H1 (cell line): ENCODE results near the gene SBSN. TPM values are rescaled to one million over a fixed set of nuclear protein-coding genes. Genes with fewer than 3 reads are reported as not detected.
A peak's percentile ranks its signal among the peaks of the same experiment; 100 is the strongest.

Experiments
- CTCF ChIA-PET: fragments of 300-600 bp; sonication (Branson Sonifier 250); formaldehyde crosslinking; loops from one replicate; lab custom pipeline; 2021; ENCODE audit not compliant: partially characterized antibody; lab: Charles Lee
- POLR2A ChIA-PET: fragments of 300-600 bp; sonication (Branson Sonifier 250); formaldehyde crosslinking; loops from one replicate; lab custom pipeline; 2021; ENCODE audit warnings: inconsistent platforms; ENCODE audit not compliant: partially characterized antibody; lab: Charles Lee
- DNase-seq, 2 experiments: peaks; one replicate each; pipeline versions ENCODE4 v3.0.0 to v3.0.0-alpha.2; 2010 to 2022; ENCODE audit warnings: low spot score in 2 of 2, low read depth in 1 of 2, mixed read lengths in 1 of 2
- FAIRE-seq: peaks from 2 replicates; lab custom pipeline; 2011; peaks lifted over from hg19 to GRCh38; lab: Jason Lieb, UNC
- H2AFZ ChIP-seq: 2 replicates; pipeline ENCODE4 v1.8.1; 2012; ENCODE audit warnings: low read length, inconsistent platforms
- H2AK5ac ChIP-seq: 2 replicates; pipeline ENCODE4 v1.6.1; 2013; ENCODE audit warnings: low read depth, low read length
- H2BK120ac ChIP-seq: replicated peaks from 2 replicates; pipeline ENCODE3; 2013; ENCODE audit warnings: low read depth, low read length, inconsistent platforms
- H2BK12ac ChIP-seq: 2 replicates; pipeline ENCODE4 v1.6.1; 2013; ENCODE audit warnings: low read depth, low read length
- H2BK15ac ChIP-seq: 2 replicates; pipeline ENCODE4 v1.6.1; 2013; ENCODE audit warnings: low read length
- H2BK20ac ChIP-seq: 2 replicates; pipeline ENCODE4 v1.6.1; 2013; ENCODE audit warnings: low read length
- H2BK5ac ChIP-seq: 2 replicates; pipeline ENCODE4 v1.6.1; 2013; ENCODE audit warnings: low read depth, low read length
- H3K14ac ChIP-seq: 2 replicates; pipeline ENCODE4 v1.6.1; 2013; ENCODE audit warnings: inconsistent platforms; ENCODE audit not compliant: insufficient read length
- H3K18ac ChIP-seq: 2 replicates; pipeline ENCODE4 v1.6.1; 2013; ENCODE audit warnings: low read length; ENCODE audit errors: extremely low read depth
- H3K23ac ChIP-seq: 2 replicates; pipeline ENCODE4 v1.6.1; 2013; ENCODE audit warnings: inconsistent platforms; ENCODE audit not compliant: insufficient read length
- H3K23me2 ChIP-seq: 2 replicates; pipeline ENCODE4 v1.6.1; 2013; ENCODE audit warnings: low read depth, low read length
- H3K27ac ChIP-seq: 2 replicates; pipeline ENCODE4 v1.6.1; 2011; ENCODE audit warnings: low read depth, low read length, inconsistent platforms
- H3K27me3 ChIP-seq, 4 experiments: replicated peaks in 1 of 4; 1 replicate in 1 of 4; 2 replicates in 3 of 4; pipeline versions ENCODE4 v1.6.1 to v1.8.1; 2011 to 2013; ENCODE audit warnings: low read length in 3 of 4, mild to moderate bottlenecking in 3 of 4, inconsistent platforms in 2 of 4, mixed read lengths in 2 of 4, moderate library complexity in 1 of 4; ENCODE audit not compliant: control insufficient read depth in 3 of 4, insufficient read depth in 3 of 4; ENCODE audit errors: extremely low read depth in 1 of 4
- H3K36me3 ChIP-seq, 4 experiments: 2 replicates each; pipeline versions ENCODE4 v1.6.1 to v1.8.1; 2011 to 2013; ENCODE audit warnings: mild to moderate bottlenecking in 4 of 4, low read length in 3 of 4, moderate library complexity in 2 of 4, control low read depth in 1 of 4, inconsistent platforms in 1 of 4; ENCODE audit not compliant: insufficient read depth in 4 of 4, control insufficient read depth in 2 of 4
- H3K4ac ChIP-seq: replicated peaks from 2 replicates; pipeline ENCODE3; 2013; ENCODE audit warnings: low read length, low read depth, mixed read lengths, inconsistent platforms; ENCODE audit not compliant: insufficient read length
- H3K4me1 ChIP-seq, 4 experiments: replicated peaks in 1 of 4; 1 replicate in 1 of 4; 2 replicates in 3 of 4; pipeline versions ENCODE4 v1.6.1 to v1.8.1; 2011 to 2013; ENCODE audit warnings: low read length in 3 of 4, inconsistent platforms in 2 of 4, mixed read lengths in 1 of 4; ENCODE audit not compliant: insufficient read depth in 4 of 4, control insufficient read depth in 3 of 4
- H3K4me2 ChIP-seq, 2 experiments: 2 replicates each; pipeline versions ENCODE4 v1.6.1 to v1.8.1; 2011 to 2013; ENCODE audit warnings: low read depth in 2 of 2, low read length in 2 of 2, control low read depth in 1 of 2, inconsistent platforms in 1 of 2, mild to moderate bottlenecking in 1 of 2; ENCODE audit not compliant: insufficient read depth in 1 of 2
- H3K4me3 ChIP-seq, 4 experiments: fragments of 200-600, 300-600 bp in 1 of 4; sonication (generic), shearing (Covaris generic), sonication (Bioruptor Twin) in 1 of 4; 2 replicates each; pipeline versions ENCODE4 v1.5.1 to v1.8.1; 2011 to 2016; ENCODE audit warnings: low read length in 4 of 4, low read depth in 3 of 4, control low read depth in 2 of 4, inconsistent platforms in 2 of 4, mild to moderate bottlenecking in 2 of 4, mixed read lengths in 1 of 4, moderate library complexity in 1 of 4; ENCODE audit not compliant: insufficient read depth in 2 of 4; ENCODE audit errors: extremely low read depth in 1 of 4
- H3K56ac ChIP-seq: replicated peaks from 2 replicates; pipeline ENCODE3; 2013; ENCODE audit warnings: low read depth, mild to moderate bottlenecking, mixed read lengths, low read length, inconsistent platforms; ENCODE audit not compliant: insufficient read length
- H3K79me1 ChIP-seq: 2 replicates; pipeline ENCODE4 v1.6.1; 2013; ENCODE audit warnings: low read depth, low read length, control low read depth
- H3K79me2 ChIP-seq, 2 experiments: 2 replicates each; pipeline versions ENCODE4 v1.6.1 to v1.8.1; 2012 to 2013; ENCODE audit warnings: low read length in 2 of 2, mild to moderate bottlenecking in 2 of 2, inconsistent platforms in 1 of 2; ENCODE audit not compliant: insufficient read depth in 2 of 2, control insufficient read depth in 1 of 2
- H3K9ac ChIP-seq, 4 experiments: replicated peaks in 1 of 4; 1 replicate in 1 of 4; 2 replicates in 3 of 4; pipeline versions ENCODE4 v1.6.1 to v1.8.1; 2011 to 2013; ENCODE audit warnings: low read depth in 3 of 4, low read length in 3 of 4, control low read depth in 2 of 4, mild to moderate bottlenecking in 2 of 4, moderate library complexity in 2 of 4, inconsistent platforms in 1 of 4; ENCODE audit errors: extremely low read depth in 1 of 4
- H3K9me3 ChIP-seq, 2 experiments: 2 replicates each; pipeline versions ENCODE4 v1.6.1 to v1.8.1; 2012 to 2013; ENCODE audit warnings: mild to moderate bottlenecking in 2 of 2, moderate library complexity in 2 of 2, control low read depth in 1 of 2, inconsistent platforms in 1 of 2, low read depth in 1 of 2, low read length in 1 of 2, mixed read lengths in 1 of 2; ENCODE audit not compliant: insufficient read depth in 2 of 2
- H4K20me1 ChIP-seq, 2 experiments: replicated peaks in 1 of 2; 2 replicates each; pipeline versions ENCODE3 to v1.8.1; 2011 to 2013; ENCODE audit warnings: inconsistent platforms in 2 of 2, low read length in 2 of 2, mild to moderate bottlenecking in 1 of 2; ENCODE audit not compliant: insufficient read depth in 2 of 2, control insufficient read depth in 1 of 2
- H4K5ac ChIP-seq: 2 replicates; pipeline ENCODE4 v1.6.1; 2013; ENCODE audit warnings: low read length, low read depth, mixed read lengths, inconsistent platforms; ENCODE audit not compliant: insufficient read length
- H4K8ac ChIP-seq: 2 replicates; pipeline ENCODE4 v1.8.0; 2013; ENCODE audit warnings: mild to moderate bottlenecking, moderate library complexity, low read length, inconsistent platforms; ENCODE audit not compliant: insufficient read depth; ENCODE audit errors: extremely low read depth
- H4K91ac ChIP-seq: replicated peaks from 2 replicates; pipeline ENCODE3; 2013; ENCODE audit warnings: low read length, mixed read lengths, inconsistent platforms; ENCODE audit not compliant: insufficient read length
- FOSL1 ChIP-seq: IDR thresholded peaks from 2 replicates; pipeline ENCODE4 v1.6.1; 2011; ENCODE audit warnings: mild to moderate bottlenecking, low read depth, low read length, moderate library complexity; ENCODE audit not compliant: insufficient read depth
- KDM1A ChIP-seq: fragments of 200-600, 300-600 bp; sonication (generic); IDR thresholded peaks from 2 replicates; pipeline ENCODE4 v1.7.1; 2016; ENCODE audit warnings: mild to moderate bottlenecking, low read length, borderline replicate concordance
- KDM4A ChIP-seq: IDR thresholded peaks from one replicate; pipeline ENCODE4 v1.7.1; 2012; ENCODE audit warnings: low read depth, mild to moderate bottlenecking, moderate library complexity, low read length, inconsistent platforms; ENCODE audit not compliant: severe bottlenecking
- KDM5A ChIP-seq: fragments of 200-600 bp; IDR thresholded peaks from 2 replicates; pipeline ENCODE4 v1.7.1; 2012; ENCODE audit warnings: mild to moderate bottlenecking, low read length, inconsistent platforms, mixed read lengths
- POLR2AphosphoS5 ChIP-seq: IDR thresholded peaks from 2 replicates; pipeline ENCODE4 v1.6.1; 2011; ENCODE audit warnings: low read depth, low read length
- POU5F1 ChIP-seq: IDR thresholded peaks from 2 replicates; pipeline ENCODE4 v1.6.1; 2011; ENCODE audit warnings: low read depth, mild to moderate bottlenecking, low read length, moderate library complexity
- SAP30 ChIP-seq: fragments of 300-600 bp; sonication (generic); IDR thresholded peaks from 2 replicates; pipeline ENCODE4 v1.7.1; 2012; ENCODE audit warnings: low read length, moderate library complexity, mild to moderate bottlenecking, inconsistent platforms; ENCODE audit not compliant: insufficient read depth, insufficient replicate concordance
- TAF7 ChIP-seq: optimal IDR thresholded peaks from 2 replicates; pipeline ENCODE3; 2011; ENCODE audit warnings: low read depth, mild to moderate bottlenecking, inconsistent platforms, low read length, moderate library complexity, borderline replicate concordance
- WGBS, 2 experiments: shearing (Covaris generic) in 1 of 2; methylation state at CpG; one replicate each; pipeline versions ENCODE4 v1.1.6 to v1.1.7; 2013 to 2015; ENCODE audit warnings: low lambda C conversion rate in 2 of 2, mixed read lengths in 2 of 2, inconsistent platforms in 1 of 2, low coverage in 1 of 2, missing lambda C conversion rate in 1 of 2; ENCODE audit not compliant: insufficient replicate concordance in 2 of 2, insufficient coverage in 1 of 2, insufficient read length in 1 of 2; ENCODE audit errors: extremely low coverage in 1 of 2, missing lambda C conversion rate in 1 of 2; 5-methylcytosine and 5-hydroxymethylcytosine counted together
- polyA plus RNA-seq, 7 experiments: library from polyadenylated mRNA; depleted of rRNA in 3 of 7; stranded (reverse) in 5 of 7; unstranded in 2 of 7; fragments of >200 nt in 5 of 7; fragments of 200-250 nt in 2 of 7; gene quantifications; 1 replicate in 5 of 7; 2 replicates in 1 of 7; 4 replicates in 1 of 7; pipeline versions ENCODE4 v1.2.1 to v1.2.3, GENCODE V29; 2011 to 2013; ENCODE audit warnings: missing spikeins in 2 of 7, mixed read lengths in 2 of 7
- total RNA-seq: library from RNA; stranded (reverse); fragmentation: NEBNext Ultra II Directional; extraction: Animal tissue kit (Norgen Biotek cat#: 25700); gene quantifications from 2 replicates; pipeline ENCODE4 v1.2.1, GENCODE V29; 2021

SBSN gene
- total and polyA plus RNA-seq, 2 of the 8 experiments (the other 6 are each of a cell fraction or from before 2014, with no cell fraction given), result not detected

GRCh38 chr19:35498220-35498619 lies 29.9 kb downstream of the SBSN start:
- CTCF ChIA-PET, result interaction anchor here (0.7 to 2.2 kb wide), 9 partner anchors 9 to 231 kb away, joined by 3 to 15 read pairs (median 4); no protein-coding TSS in a partner anchor

More at GRCh38 chr19:35498220-35498619, 29.9 kb downstream of the SBSN start:
- no peaks in the 10 kb centered on the region for H3K9me3 ChIP-seq
- H2BK20ac ChIP-seq, result no peak overlapping the region
- H3K9ac ChIP-seq, result no peak overlapping the region; a peak in 2 of 7 replicates
- no peak overlapping the region for H3K4ac ChIP-seq
- no peak overlapping the region for H3K14ac ChIP-seq
- H3K23me2 ChIP-seq, result no peaks in the 10 kb centered on the region
- no peaks in the 10 kb centered on the region for H3K79me1 ChIP-seq
- H4K8ac ChIP-seq, result 0 out of 2 replicates have a peak overlapping the region, but pooled peaks have one; percentile 8
- no peak overlapping the region for H3K27ac ChIP-seq
- H3K56ac ChIP-seq, result no peak overlapping the region
- H3K79me2 ChIP-seq, result no peaks in the 10 kb centered on the region
- TF ChIP-seq KDM4A (no peak), SAP30 (no peak), TAF7 (no peak), KDM5A (no peak), POU5F1 (no peak), KDM1A (peak; percentile 23; the same call in 1 of the 2 replicates), POLR2AphosphoS5 (no peak), FOSL1 (no peak)
- H2BK12ac ChIP-seq, result no peak overlapping the region
- no peak overlapping the region for H3K4me2 ChIP-seq
- POLR2A ChIA-PET, result interaction anchor here (0.6 to 4.1 kb wide), 7 partner anchors 9 to 217 kb away, joined by 3 to 110 read pairs (median 4); partner anchors contain the start of gene CD22
- H2AK5ac ChIP-seq, result no peak overlapping the region
- peaks cover 11 to 45% (median 32%) of the 10 kb centered on the region in 4 experiments for H3K36me3 ChIP-seq
- H2BK120ac ChIP-seq, result no peak overlapping the region
- H3K4me1 ChIP-seq, result peaks cover 0 to 5% (median 3%) of the 10 kb centered on the region in 4 experiments; a peak in 3 of 7 replicates
- 88% methylated on average over 3 of the region's 3 CpGs; no CpG with 5 or more reads in 1 of the 2 experiments for WGBS, 2 experiments
- no peaks in the 10 kb centered on the region for H3K27me3 ChIP-seq
- FAIRE-seq (no peak), DNase-seq (no peak)
- H3K4me3 ChIP-seq, result no peak overlapping the region
- no peak overlapping the region for H3K18ac ChIP-seq
- H2BK5ac ChIP-seq, result no peak overlapping the region
- no peak overlapping the region for H2AFZ ChIP-seq
- peaks cover 2 to 17% of the 10 kb centered on the region in 2 experiments for H4K20me1 ChIP-seq
- no peak overlapping the region for H2BK15ac ChIP-seq
- H4K91ac ChIP-seq, result no peak overlapping the region
- no peak overlapping the region for H3K23ac ChIP-seq
- no peak overlapping the region for H4K5ac ChIP-seq
